ENCODE measurements around the gene RPS18. TPM values are rescaled to one million over a fixed set of nuclear protein-coding genes. Genes with fewer than 3 reads are reported as not detected.

Gene RPS18
- total and polyA plus RNA-seq, 9 of the 15 experiments (the other 6 are each of a cell fraction or from before 2014, with no cell fraction given) = 5,023 to 17,516 (median 8,131) TPM

DNA sequence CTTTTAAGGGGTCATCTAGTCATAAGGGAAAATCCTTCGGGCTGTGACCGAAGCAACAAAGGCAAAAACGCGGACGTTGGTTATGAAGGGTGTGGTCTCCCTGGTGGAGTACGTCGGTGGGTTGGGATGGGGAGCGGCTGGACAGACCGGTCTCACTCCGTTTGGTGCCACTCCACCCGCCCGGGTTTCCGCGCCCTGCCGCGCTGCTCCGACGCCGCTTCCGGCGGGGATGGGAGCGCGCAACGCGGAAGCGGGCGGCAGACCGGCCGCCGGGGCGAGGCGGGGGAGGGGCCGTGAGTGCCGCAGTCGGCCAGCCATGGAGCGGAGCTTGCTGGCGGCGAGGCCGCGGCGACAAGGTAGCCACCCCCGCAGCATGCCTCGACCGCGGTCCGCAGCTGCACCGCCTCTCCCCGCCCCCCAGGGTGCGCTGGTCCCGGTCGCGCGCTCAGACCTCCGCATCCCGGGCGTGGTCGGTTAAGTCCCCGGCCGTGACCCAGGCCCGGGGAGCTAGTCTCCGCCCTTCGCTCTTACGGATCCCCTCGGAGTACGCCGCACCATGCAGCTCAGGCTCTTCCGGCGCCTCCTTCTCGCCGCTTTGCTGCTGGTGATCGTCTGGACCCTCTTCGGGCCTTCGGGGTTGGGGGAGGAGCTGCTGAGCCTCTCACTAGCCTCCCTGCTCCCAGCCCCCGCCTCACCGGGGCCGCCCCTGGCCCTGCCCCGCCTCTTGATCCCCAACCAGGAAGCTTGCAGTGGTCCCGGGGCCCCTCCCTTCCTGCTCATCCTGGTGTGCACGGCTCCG is 5.2 kb downstream of the RPS18 start, which contains the start of gene B3GALT4:
B3GALT4 (plus strand) TSS at position 260 of the 799 bp plus-strand sequence; CDS start at position 557, 297 bp downstream.
- DNase-seq (ENCODE audit: extremely low read depth in 1 of 4, low spot score in 3 of 4) = peak; percentile 90 to 95 (median 92)
- H4K20me1 ChIP-seq (replicated peaks; ENCODE audit: control insufficient read depth, insufficient read depth, low read length) = peaks cover 42% of the 10 kb centered on the region
- no peak for TF ChIP-seq NCOA2 (IDR thresholded peaks at IDR 0.05; ENCODE audit: partially characterized antibody in 2 of 2)
- TF ChIP-seq ZNF212 (CRISPR knock-in tag; IDR thresholded peaks at IDR 0.05) = 0 out of 2 replicates have a peak, but pooled peaks have one; percentile 28
- no peak for TF ChIP-seq ZFP30 (CRISPR knock-in tag; IDR thresholded peaks at IDR 0.05; ENCODE audit: borderline replicate concordance)
- 0 out of 2 replicates have a peak, but pooled peaks have one; percentile 12 for TF ChIP-seq LEF1 (IDR thresholded peaks at IDR 0.05)
- TF ChIP-seq CBX5 (IDR thresholded peaks at IDR 0.05; ENCODE audit: borderline replicate concordance, low read depth) = no peak
- no peak for TF ChIP-seq ILK (tag; IDR thresholded peaks at IDR 0.05; ENCODE audit: borderline replicate concordance, low read depth)
- TF ChIP-seq ZNF253 (CRISPR knock-in tag; conservative IDR thresholded peaks at IDR 0.05) = peak; percentile 79
- TF ChIP-seq, protein P1, sequence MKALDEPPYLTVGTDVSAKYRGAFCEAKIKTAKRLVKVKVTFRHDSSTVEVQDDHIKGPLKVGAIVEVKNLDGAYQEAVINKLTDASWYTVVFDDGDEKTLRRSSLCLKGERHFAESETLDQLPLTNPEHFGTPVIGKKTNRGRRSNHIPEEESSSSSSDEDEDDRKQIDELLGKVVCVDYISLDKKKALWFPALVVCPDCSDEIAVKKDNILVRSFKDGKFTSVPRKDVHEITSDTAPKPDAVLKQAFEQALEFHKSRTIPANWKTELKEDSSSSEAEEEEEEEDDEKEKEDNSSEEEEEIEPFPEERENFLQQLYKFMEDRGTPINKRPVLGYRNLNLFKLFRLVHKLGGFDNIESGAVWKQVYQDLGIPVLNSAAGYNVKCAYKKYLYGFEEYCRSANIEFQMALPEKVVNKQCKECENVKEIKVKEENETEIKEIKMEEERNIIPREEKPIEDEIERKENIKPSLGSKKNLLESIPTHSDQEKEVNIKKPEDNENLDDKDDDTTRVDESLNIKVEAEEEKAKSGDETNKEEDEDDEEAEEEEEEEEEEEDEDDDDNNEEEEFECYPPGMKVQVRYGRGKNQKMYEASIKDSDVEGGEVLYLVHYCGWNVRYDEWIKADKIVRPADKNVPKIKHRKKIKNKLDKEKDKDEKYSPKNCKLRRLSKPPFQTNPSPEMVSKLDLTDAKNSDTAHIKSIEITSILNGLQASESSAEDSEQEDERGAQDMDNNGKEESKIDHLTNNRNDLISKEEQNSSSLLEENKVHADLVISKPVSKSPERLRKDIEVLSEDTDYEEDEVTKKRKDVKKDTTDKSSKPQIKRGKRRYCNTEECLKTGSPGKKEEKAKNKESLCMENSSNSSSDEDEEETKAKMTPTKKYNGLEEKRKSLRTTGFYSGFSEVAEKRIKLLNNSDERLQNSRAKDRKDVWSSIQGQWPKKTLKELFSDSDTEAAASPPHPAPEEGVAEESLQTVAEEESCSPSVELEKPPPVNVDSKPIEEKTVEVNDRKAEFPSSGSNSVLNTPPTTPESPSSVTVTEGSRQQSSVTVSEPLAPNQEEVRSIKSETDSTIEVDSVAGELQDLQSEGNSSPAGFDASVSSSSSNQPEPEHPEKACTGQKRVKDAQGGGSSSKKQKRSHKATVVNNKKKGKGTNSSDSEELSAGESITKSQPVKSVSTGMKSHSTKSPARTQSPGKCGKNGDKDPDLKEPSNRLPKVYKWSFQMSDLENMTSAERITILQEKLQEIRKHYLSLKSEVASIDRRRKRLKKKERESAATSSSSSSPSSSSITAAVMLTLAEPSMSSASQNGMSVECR (CRISPR knock-in tag; IDR thresholded peaks at IDR 0.05) = peak; percentile 94
- no peak for TF ChIP-seq TAF15 (IDR thresholded peaks at IDR 0.05; ENCODE audit: low read depth, low read length)
- TF ChIP-seq ZBTB34 (CRISPR knock-in tag; IDR thresholded peaks at IDR 0.05) = no peak
- peak; percentile 70 for TF ChIP-seq SIN3B (IDR thresholded peaks at IDR 0.05; ENCODE audit: low read depth)
- no peak for TF ChIP-seq RBM17 (IDR thresholded peaks at IDR 0.05; ENCODE audit: borderline replicate concordance, low read depth, low read length)
- TF ChIP-seq NFIX (CRISPR knock-in tag; IDR thresholded peaks at IDR 0.05; ENCODE audit: low read depth) = no peak
- TF ChIP-seq RBM14 (IDR thresholded peaks at IDR 0.05; ENCODE audit: borderline replicate concordance, insufficient read depth, low read depth, low read length) = peak; percentile 54; the same call in 1 of the 2 replicates
- TF ChIP-seq OTX1 (CRISPR knock-in tag; IDR thresholded peaks at IDR 0.05) = peak; percentile 97
- TF ChIP-seq ZNF583 (CRISPR knock-in tag; IDR thresholded peaks at IDR 0.05) = peak; percentile 73; the same call in 1 of the 2 replicates

More for the DNA sequence above, 5.2 kb downstream of the RPS18 start, which contains the start of gene B3GALT4:
- Histone ChIP-seq H3K27ac (ENCODE audit: extremely low read depth, low read depth, low read length) (peak within 1 kb of the TSS; percentile 98), H3K4me2 (ENCODE audit: insufficient read depth, low read length) (peak within 1 kb of the TSS; percentile 99), H3K4me3 (peak within 1 kb of the TSS; percentile 93), H3K36me3 (ENCODE audit: control insufficient read depth, insufficient read depth, low read length) (peaks cover 91% of the 10 kb centered on the region), H2AFZ (ENCODE audit: low read depth, low read length) (peak within 1 kb of the TSS; percentile 82), H3K79me2 (ENCODE audit: control insufficient read depth, insufficient read depth, low read length) (peaks cover 45% of the 10 kb centered on the region), H3K4me1 (replicated peaks in 1 of 2; ENCODE audit: control insufficient read depth in 2 of 2, insufficient read depth in 2 of 2, low read length in 2 of 2) (peaks cover 39 to 40% of the 10 kb centered on the region in 2 experiments), H3K9ac (ENCODE audit: insufficient read depth in 1 of 2, low read depth in 2 of 2, low read length in 2 of 2) (peak within 1 kb of the TSS; percentile 90 to 100), H3K9me3 (replicated peaks; ENCODE audit: control insufficient read depth, insufficient read depth, low read depth, low read length) (no peaks in the 10 kb centered on the region), H3K27me3 (ENCODE audit: control insufficient read depth in 2 of 2, insufficient read depth in 2 of 2, low read length in 2 of 2) (no peaks in the 10 kb centered on the region), H3K9me1 (ENCODE audit: control insufficient read depth, insufficient read depth, low read length) (no peaks in the 10 kb centered on the region)
- intact Hi-C loops (cut with micrococcal nuclease) (loop anchor here (2.0 to 10.0 kb wide), 3 partner anchors 134 to 298 kb away; partner anchors contain the start of genes CUTA and PHF1), in situ Hi-C loops (cut with MboI) (loop anchor here (10.0 kb wide), 1 partner anchor 128 kb away; no protein-coding TSS in a partner anchor)
- FAIRE-seq = peak; percentile 59
- peak; percentile 83 for ATAC-seq
- CTCF ChIA-PET (ENCODE audit: low intra/inter-chr PET ratio) = interaction anchor here (0.6 to 6.6 kb wide), 5 partner anchors 68 to 154 kb away, joined by 3 to 64 read pairs (median 3); no protein-coding TSS in a partner anchor
- POLR2A ChIA-PET = interaction anchor here (0.5 to 8.1 kb wide), 32 partner anchors 8 to 599 kb away, joined by 3 to 90 read pairs (median 4); partner anchors contain the start of genes KIFC1, PFDN6, RGL2 and RING1
- 2% methylated on average over 68 of the region's 80 CpGs for WGBS (ENCODE audit: insufficient coverage, low coverage, missing lambda C conversion rate)
- no TSS peak for BruUV-seq (replicated peaks)

Measured in K562 (cell line).